ACC112 (cell line): ENCODE data around the gene CDKN1A.

Source experiments
- H2AFZ ChIP-seq: fragments of 200-600 bp; sonication (generic); one replicate; pipeline ENCODE4 v1.6.0; 2017; ENCODE audit warnings: antibody characterized with exemption, low read length; ENCODE audit not compliant: unreplicated experiment
- H3K27ac ChIP-seq: fragments of 200-600 bp; sonication (generic); 2 replicates; pipeline ENCODE4 v1.5.1; 2014; ENCODE audit warnings: low read depth, mild to moderate bottlenecking, antibody characterized with exemption, low read length, moderate library complexity
- H3K27me3 ChIP-seq: fragments of 200-600 bp; sonication (generic); 2 replicates; pipeline ENCODE4 v1.6.1; 2014; ENCODE audit warnings: mild to moderate bottlenecking, antibody characterized with exemption, low read length, moderate library complexity, mixed read lengths; ENCODE audit not compliant: insufficient read depth
- H3K36me3 ChIP-seq: fragments of 200-600 bp; sonication (generic); 2 replicates; pipeline ENCODE4 v1.6.1; 2016; ENCODE audit warnings: mild to moderate bottlenecking, antibody characterized with exemption, low read length, moderate library complexity, mixed read lengths; ENCODE audit not compliant: insufficient read depth
- H3K4me1 ChIP-seq: fragments of 200-600 bp; sonication (generic); one replicate; pipeline ENCODE4 v1.6.1; 2016; ENCODE audit warnings: low read length, mixed read lengths; ENCODE audit not compliant: insufficient read depth, unreplicated experiment, control insufficient read depth
- H3K4me3 ChIP-seq: fragments of 200-600 bp; sonication (generic); 2 replicates; pipeline ENCODE4 v1.5.1; 2014; ENCODE audit warnings: mild to moderate bottlenecking, low read depth, low read length
- H3K79me2 ChIP-seq: fragments of 200-600 bp; sonication (generic); one replicate; pipeline ENCODE4 v1.6.0; 2016; ENCODE audit warnings: low read length; ENCODE audit not compliant: control insufficient read depth, unreplicated experiment, insufficient read depth

The CDKN1A gene

DNA sequence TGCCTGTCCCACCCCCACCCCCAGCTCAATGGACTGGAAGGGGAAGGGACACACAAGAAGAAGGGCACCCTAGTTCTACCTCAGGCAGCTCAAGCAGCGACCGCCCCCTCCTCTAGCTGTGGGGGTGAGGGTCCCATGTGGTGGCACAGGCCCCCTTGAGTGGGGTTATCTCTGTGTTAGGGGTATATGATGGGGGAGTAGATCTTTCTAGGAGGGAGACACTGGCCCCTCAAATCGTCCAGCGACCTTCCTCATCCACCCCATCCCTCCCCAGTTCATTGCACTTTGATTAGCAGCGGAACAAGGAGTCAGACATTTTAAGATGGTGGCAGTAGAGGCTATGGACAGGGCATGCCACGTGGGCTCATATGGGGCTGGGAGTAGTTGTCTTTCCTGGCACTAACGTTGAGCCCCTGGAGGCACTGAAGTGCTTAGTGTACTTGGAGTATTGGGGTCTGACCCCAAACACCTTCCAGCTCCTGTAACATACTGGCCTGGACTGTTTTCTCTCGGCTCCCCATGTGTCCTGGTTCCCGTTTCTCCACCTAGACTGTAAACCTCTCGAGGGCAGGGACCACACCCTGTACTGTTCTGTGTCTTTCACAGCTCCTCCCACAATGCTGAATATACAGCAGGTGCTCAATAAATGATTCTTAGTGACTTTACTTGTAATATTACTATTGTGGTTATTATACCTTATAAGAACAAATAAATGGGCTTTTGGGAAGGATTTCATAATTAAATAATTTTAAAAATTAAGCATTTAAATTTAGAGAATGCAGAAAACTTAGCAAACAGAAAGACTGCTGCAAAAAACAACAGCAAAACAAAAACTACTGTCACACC lies 8.4 kb downstream of the CDKN1A start:
- H3K36me3 ChIP-seq: peaks cover 36% of the 10 kb centered on the region

DNA sequence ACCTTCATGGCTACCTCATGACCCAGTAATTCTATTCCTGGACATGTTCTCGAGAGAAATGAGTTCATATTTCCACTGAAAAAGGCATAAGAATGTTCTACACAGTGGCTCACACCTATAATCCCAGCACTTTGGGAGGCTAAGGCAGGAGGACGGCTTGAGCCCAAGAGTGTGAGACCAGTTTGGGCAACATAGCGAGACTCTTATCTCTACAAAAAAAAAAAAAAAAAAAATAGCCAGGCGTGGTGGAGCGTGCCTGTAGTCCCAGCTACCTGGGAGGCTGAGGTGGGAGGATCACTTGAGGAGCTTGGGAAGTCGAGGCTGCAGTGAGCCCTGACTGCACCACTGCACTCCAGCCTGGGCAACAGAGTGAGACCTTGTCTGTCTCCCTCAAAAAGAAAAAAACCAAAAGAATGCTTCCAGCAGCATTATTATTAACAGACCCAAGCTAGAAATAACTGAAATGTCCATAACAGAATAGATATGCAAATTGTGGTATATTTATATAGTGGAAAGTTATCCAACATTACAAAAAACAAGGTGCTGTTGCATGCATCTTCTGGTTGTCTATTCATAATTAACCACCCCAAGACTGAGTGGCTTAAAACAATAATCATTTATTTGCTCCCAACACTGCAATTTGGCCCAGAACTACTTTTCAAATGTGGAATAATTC lies 9.7 kb downstream of the CDKN1A start:
- Histone ChIP-seq H3K27ac (no peak overlapping the region), H3K79me2 (peaks cover 16% of the 10 kb centered on the region), H2AFZ (no peak overlapping the region), H3K4me3 (no peak overlapping the region), H3K27me3 (no peaks in the 10 kb centered on the region), H3K36me3 (peaks cover 32% of the 10 kb centered on the region), H3K4me1 (no peaks in the 10 kb centered on the region)

More for the DNA sequence above, 8.4 kb downstream of the CDKN1A start:
- H2AFZ ChIP-seq: no peak overlapping the region
- H3K27ac ChIP-seq: no peak overlapping the region
- H3K4me3 ChIP-seq: no peak overlapping the region
- peaks cover 29% of the 10 kb centered on the region for H3K79me2 ChIP-seq
- H3K4me1 ChIP-seq: peaks cover 10% of the 10 kb centered on the region
- H3K27me3 ChIP-seq: no peaks in the 10 kb centered on the region

DNA sequence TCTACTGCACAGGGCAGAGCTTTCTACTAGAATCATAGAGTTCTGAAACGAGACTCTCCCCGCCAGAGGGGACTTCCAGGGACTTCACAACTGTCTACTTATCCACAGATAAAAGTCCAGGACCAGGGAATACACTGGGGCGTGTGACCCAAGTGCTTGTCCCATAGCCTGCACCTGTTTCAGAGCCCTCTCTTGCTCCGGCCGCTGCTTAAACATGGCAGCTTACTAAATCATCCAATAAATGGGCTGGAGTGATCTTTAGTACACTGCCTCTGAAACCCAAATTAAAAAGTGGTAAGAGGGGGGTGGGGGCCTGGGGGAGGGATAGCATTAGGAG lies 10.2 kb downstream of the CDKN1A start:
- H3K79me2 ChIP-seq: peaks cover 11% of the 10 kb centered on the region
- H3K4me3 ChIP-seq: no peak overlapping the region
- no peak overlapping the region for H3K27ac ChIP-seq
- peaks cover 32% of the 10 kb centered on the region for H3K36me3 ChIP-seq
- H3K4me1 ChIP-seq: no peaks in the 10 kb centered on the region
- H3K27me3 ChIP-seq: no peaks in the 10 kb centered on the region
- H2AFZ ChIP-seq: no peak overlapping the region

DNA sequence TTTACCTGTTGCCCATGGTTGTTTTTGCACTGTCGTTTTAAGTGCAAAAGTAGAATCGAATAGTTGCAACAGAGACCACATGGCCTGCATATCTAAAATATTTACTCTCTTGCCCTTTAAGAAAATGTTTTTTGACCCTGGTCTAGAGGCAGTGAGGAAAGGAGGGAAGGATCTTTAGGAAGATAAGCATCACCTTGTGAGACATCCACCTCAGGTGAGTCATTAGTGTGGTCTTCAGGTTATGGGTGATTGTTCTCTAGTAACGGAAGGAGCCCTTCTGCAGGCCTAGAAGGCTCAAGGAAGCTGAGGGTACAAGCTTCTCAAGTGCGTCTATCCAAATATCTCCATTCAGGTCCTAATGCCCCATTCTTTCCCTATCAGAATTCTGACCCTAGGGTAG lies 12.5 kb downstream of the CDKN1A start:
- Histone ChIP-seq H3K36me3 (peaks cover 14% of the 10 kb centered on the region; the same call in 1 of the 2 replicates), H3K4me1 (no peaks in the 10 kb centered on the region), H2AFZ (no peak overlapping the region), H3K27ac (no peak overlapping the region), H3K79me2 (no peaks in the 10 kb centered on the region), H3K4me3 (no peak overlapping the region), H3K27me3 (no peaks in the 10 kb centered on the region)

DNA sequence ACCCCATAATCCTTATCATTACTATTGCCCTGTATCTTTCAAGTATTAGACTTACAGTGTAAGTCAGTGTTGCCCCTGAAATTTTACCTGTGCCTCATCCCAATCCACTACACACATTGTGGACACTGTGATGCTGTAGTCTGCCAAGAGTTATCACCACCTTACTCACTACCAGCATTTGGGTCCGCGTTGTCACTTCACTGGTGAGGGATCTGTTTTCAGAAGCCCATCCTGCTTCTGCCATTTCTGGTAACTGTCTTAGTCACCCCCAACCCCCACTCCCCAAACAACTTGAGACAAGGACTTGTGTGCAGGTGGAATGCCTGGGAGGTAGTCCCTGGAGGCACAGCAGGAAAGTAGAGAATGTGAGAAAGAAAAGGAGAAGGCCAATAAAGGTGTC lies 13.1 kb downstream of the CDKN1A start:
- H3K36me3 ChIP-seq: peaks cover 8% of the 10 kb centered on the region; the same call in 1 of the 2 replicates
- no peaks in the 10 kb centered on the region for H3K79me2 ChIP-seq
- no peak overlapping the region for H3K4me3 ChIP-seq
- no peak overlapping the region for H2AFZ ChIP-seq
- no peaks in the 10 kb centered on the region for H3K4me1 ChIP-seq
- no peak overlapping the region for H3K27ac ChIP-seq
- H3K27me3 ChIP-seq: no peaks in the 10 kb centered on the region

DNA sequence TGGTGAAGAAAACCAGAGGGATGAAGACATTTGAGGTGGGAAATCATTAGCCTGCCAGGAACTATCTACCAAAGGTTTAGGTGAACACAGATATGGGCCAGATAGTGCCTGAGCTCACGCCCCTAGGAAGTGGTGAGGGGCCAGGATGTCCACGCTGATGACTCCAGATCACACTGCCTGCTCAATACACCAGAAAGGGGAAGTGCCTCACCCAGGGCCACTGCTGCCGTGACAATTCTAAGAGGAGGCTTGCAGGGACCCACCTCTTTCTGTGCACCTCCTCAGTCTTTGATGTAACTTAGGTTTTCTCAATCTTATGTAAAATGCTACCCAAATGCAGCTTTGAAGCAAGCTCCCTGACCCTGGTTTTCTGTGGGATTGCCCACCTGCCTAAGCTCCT lies 13.7 kb downstream of the CDKN1A start:
- Histone ChIP-seq H3K4me3 (no peak overlapping the region), H3K79me2 (no peaks in the 10 kb centered on the region), H3K36me3 (0 out of 2 replicates have a peak, but pooled peaks cover 3% of the 10 kb centered on the region), H3K27me3 (no peaks in the 10 kb centered on the region), H3K4me1 (no peaks in the 10 kb centered on the region), H3K27ac (no peak overlapping the region), H2AFZ (no peak overlapping the region)

DNA sequence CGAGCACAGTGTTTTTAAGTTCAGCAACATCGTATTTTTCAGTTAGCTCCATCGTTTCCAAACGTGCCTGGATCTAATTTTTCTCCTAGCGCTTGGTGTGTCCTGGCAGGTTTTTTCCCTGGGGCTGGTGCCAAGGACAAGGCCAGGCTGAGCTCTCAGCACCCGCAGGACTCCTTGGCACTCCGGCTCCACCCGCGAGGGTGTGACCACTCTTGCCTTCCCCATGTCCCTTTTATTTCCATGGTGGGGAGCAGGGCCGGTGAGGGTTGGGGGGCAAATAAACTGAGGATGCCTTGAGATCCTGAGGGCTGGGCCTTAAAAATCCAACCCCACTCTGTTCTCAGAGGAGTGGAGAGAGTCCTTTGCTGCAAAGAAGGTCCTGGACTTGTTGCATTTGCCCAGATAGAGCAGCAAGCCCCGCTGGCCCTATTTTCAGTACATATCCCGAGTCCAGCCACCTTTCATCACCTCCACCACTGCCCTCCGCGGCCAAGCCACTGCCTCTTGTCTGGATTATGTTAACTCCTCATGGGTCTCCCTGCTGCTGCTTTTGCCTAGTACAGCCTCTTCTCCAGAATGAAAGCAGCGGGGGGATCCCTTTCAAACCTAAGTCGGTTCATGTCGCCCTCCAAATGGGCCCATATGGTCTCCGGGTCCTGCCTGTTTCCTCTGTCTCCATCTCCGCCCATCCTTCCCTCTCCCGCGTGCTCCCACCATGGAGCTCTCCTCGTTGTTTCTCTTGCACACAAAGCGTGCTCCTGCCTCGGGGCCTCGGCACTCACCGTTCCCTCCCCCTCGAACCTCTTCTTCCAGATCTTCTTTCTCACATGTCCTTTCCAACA lies 14.6 kb downstream of the CDKN1A start:
- no peaks in the 10 kb centered on the region for H3K4me1 ChIP-seq
- H3K4me3 ChIP-seq: no peak overlapping the region
- no peaks in the 10 kb centered on the region for H3K27me3 ChIP-seq
- H3K36me3 ChIP-seq: no peaks in the 10 kb centered on the region
- H3K27ac ChIP-seq: no peak overlapping the region
- H3K79me2 ChIP-seq: no peaks in the 10 kb centered on the region
- H2AFZ ChIP-seq: no peak overlapping the region

DNA sequence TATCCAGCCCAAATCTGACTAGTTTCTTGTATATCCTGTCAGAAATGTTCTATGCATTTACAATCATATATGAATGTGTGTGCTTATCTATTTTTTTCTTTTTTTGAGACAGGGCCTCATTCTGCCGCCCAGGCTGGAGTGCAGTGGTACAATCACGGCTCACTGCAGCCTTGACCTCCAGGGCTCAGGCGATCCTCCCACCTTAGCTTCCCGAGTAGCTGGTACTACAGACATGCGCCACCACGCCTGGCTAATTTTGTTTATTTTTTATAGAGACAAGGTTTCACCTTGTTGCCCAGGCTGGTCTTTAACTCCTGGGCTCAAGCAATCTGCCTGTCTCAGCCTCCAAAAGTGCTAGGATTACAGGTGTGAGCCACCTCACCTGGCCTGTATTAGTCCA lies 16.1 kb downstream of the CDKN1A start:
- no peaks in the 10 kb centered on the region for H3K4me1 ChIP-seq
- no peaks in the 10 kb centered on the region for H3K36me3 ChIP-seq
- no peaks in the 10 kb centered on the region for H3K79me2 ChIP-seq
- H3K4me3 ChIP-seq: no peak overlapping the region
- H2AFZ ChIP-seq: no peak overlapping the region
- no peak overlapping the region for H3K27ac ChIP-seq
- no peaks in the 10 kb centered on the region for H3K27me3 ChIP-seq

DNA sequence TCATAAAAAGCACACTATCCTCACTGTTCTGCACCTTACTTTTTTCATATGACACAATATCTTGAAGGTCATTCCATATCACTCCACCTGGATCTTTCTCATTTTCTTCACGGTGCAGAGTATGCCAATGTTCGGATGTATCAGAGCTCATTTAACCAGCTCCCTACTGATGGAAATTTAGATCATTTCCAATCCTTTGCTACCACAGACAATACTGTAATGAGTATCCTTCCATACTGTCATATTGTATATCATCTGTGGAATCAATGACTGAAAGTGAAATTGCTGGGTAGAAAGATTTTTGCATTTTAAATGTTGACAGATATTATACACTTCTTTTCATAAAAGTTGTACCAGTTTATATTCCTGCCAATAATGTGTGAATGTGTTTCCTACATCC lies 16.9 kb downstream of the CDKN1A start:
- Histone ChIP-seq H3K4me3 (no peak overlapping the region), H3K79me2 (no peaks in the 10 kb centered on the region), H3K36me3 (no peaks in the 10 kb centered on the region), H3K4me1 (no peaks in the 10 kb centered on the region), H2AFZ (no peak overlapping the region), H3K27me3 (no peaks in the 10 kb centered on the region), H3K27ac (no peak overlapping the region)

DNA sequence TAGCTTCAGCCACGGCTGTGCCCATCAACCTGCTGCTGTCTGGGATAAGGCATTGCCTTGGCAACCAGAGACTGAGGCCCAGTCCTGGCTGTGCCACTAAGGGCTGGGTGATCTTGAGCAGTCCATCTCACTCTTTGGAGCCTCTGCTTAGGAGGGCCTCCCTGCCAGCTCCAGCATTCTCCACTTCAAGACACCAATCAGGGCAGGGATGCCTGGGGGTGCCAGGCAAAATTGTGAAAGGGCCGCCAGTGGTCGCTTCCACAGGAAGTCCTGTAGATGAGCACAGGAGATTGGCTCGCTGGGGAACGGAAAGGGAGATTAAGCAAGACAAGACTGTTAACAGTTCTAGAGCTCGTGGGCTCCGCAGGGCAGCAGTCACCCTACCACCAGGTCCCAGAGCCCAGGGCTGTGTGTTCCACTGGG lies 19.0 kb downstream of the CDKN1A start, which contains the start of gene RAB44:
TSS of gene RAB44 (plus strand) at position 346 of the 423 bp plus-strand sequence. CDS start 6,410 bp downstream, outside the sequence.
- Histone ChIP-seq H3K4me1 (peaks cover 10% of the 10 kb centered on the region), H3K27me3 (no peaks in the 10 kb centered on the region), H3K27ac (no peak within 1 kb of the TSS), H3K36me3 (no peaks in the 10 kb centered on the region), H3K79me2 (no peaks in the 10 kb centered on the region), H3K4me3 (no peak within 1 kb of the TSS), H2AFZ (no peak within 1 kb of the TSS)
